Transverse colon (tissue), 4 donors: ENCODE measurements around the gene NDUFV1. TPM values are rescaled to one million over a fixed set of nuclear protein-coding genes. Genes with fewer than 3 reads are reported as not detected.

Experiments
- small RNA-seq, 4 donors: library from RNA; depleted of rRNA; stranded (forward); fragments of <200 nt; gene quantifications; one replicate each; pipeline ENCODE3, GENCODE V24; 2016
- total RNA-seq, 4 donors: library from RNA; depleted of rRNA; stranded (reverse); fragments of >200 nt; gene quantifications; one replicate each; pipeline ENCODE4 v1.1.0, GENCODE V29; 2016

NDUFV1 gene
- total RNA-seq, 4 donors from 2014 or later = 421 to 762 (median 554) TPM

Small RNAs within 50 kb of the gene (small RNA-seq; reads per million reads assigned to genes)
- gene AP003385.3 = 0 reads per million in 4 donors

Other genes starting within 250 kb of the NDUFV1 start
- gene CLCF1, start 233.3 kb upstream of the NDUFV1 start, total RNA-seq = 10 to 100 TPM in 1 of 4 donors, 1 to 10 TPM in 3; 1.8 to 46.4 (median 5.8) TPM
- gene RAD9A, start 214.9 kb upstream of the NDUFV1 start, total RNA-seq = 100 to 1,000 TPM in 2 of 4 donors, 10 to 100 TPM in 2; 37.8 to 470 (median 95.3) TPM
- 100 to 1,000 TPM in 3 of 4 donors, 10 to 100 TPM in 1; 83.0 to 251 (median 163) TPM for gene PPP1CA, start 205.1 kb upstream of the NDUFV1 start, total RNA-seq
- gene TBC1D10C, start 202.9 kb upstream of the NDUFV1 start, total RNA-seq = 10 to 100 TPM in 2 of 4 donors, 1 to 10 TPM in 2; 1.2 to 17.2 (median 7.4) TPM
- gene CARNS1, start 191.3 kb upstream of the NDUFV1 start, total RNA-seq = 1 to 10 TPM in 1 of 4 donors, under 1 TPM in 3; 0.27 to 4.4 (median 0.43) TPM
- gene RPS6KB2, start 178.4 kb upstream of the NDUFV1 start, total RNA-seq = 100 to 1,000 TPM in 1 of 4 donors, 10 to 100 TPM in 3; 53.5 to 108 (median 75.9) TPM
- gene PTPRCAP, start 169.3 kb upstream of the NDUFV1 start, total RNA-seq = 10 to 100 TPM; 13.2 to 78.9 (median 53.9) TPM
- 100 to 1,000 TPM in 3 of 4 donors, 10 to 100 TPM in 1; 72.6 to 204 (median 151) TPM for gene CORO1B, start 163.5 kb upstream of the NDUFV1 start, total RNA-seq
- gene GPR152, start 154.2 kb upstream of the NDUFV1 start, total RNA-seq = not detected
- 1 to 10 TPM in 2 of 4 donors, not detected in 2; 1.2 to 2.2 TPM for gene CABP4, start 151.6 kb upstream of the NDUFV1 start, total RNA-seq
- 100 to 1,000 TPM; 107 to 347 (median 115) TPM for gene TMEM134, start 137.7 kb upstream of the NDUFV1 start, total RNA-seq
- gene AIP, start 123.9 kb upstream of the NDUFV1 start, total RNA-seq = 10 to 100 TPM; 32.9 to 71.5 (median 57.6) TPM
- 100 to 1,000 TPM in 1 of 4 donors, 10 to 100 TPM in 3; 23.5 to 451 (median 60.8) TPM for gene PITPNM1, start 101.6 kb upstream of the NDUFV1 start, total RNA-seq
- gene CDK2AP2, start 98.8 kb upstream of the NDUFV1 start, total RNA-seq = 100 to 1,000 TPM in 1 of 4 donors, 10 to 100 TPM in 3; 49.4 to 140 (median 83.4) TPM
- gene CABP2, start 83.5 kb upstream of the NDUFV1 start, total RNA-seq = not detected
- 100 to 1,000 TPM; 166 to 578 (median 537) TPM for gene GSTP1, start 23.1 kb upstream of the NDUFV1 start, total RNA-seq
- gene NUDT8, start 23.0 kb downstream of the NDUFV1 start, total RNA-seq = 10 to 100 TPM; 21.3 to 68.5 (median 26.9) TPM
- 10 to 100 TPM in 2 of 4 donors, 1 to 10 TPM in 1, not detected in 1; 1.3 to 16.5 (median 15.0) TPM for gene TBX10, start 32.8 kb downstream of the NDUFV1 start, total RNA-seq
- gene ACY3, start 43.8 kb downstream of the NDUFV1 start, total RNA-seq = 10 to 100 TPM in 3 of 4 donors, 1 to 10 TPM in 1; 4.1 to 29.4 (median 11.8) TPM
- 10 to 100 TPM in 1 of 4 donors, not detected in 3; 13.8 TPM for gene ALDH3B2, start 67.7 kb downstream of the NDUFV1 start, total RNA-seq